Cardiac muscle cell (in vitro differentiated cells and primary cell): Measurements from ENCODE around the gene CBX4. TPM values are rescaled to one million over a fixed set of nuclear protein-coding genes. Genes with fewer than 3 reads are reported as not detected.

Experiments
- DNase-seq, 2 donors: peaks; one replicate each; pipeline versions ENCODE4 v3.0.0 to v3.0.0-alpha.2; 2010 to 2017; ENCODE audit warnings: low read depth in 1 of 2, low spot score in 1 of 2
- H3K27ac ChIP-seq: fragments of 200-600 bp; sonication (generic); 2 replicates; pipeline ENCODE4 v1.5.1; 2016
- H3K27me3 ChIP-seq: fragments of 200-600 bp; sonication (generic); 2 replicates; pipeline ENCODE4 v1.6.0; 2016; ENCODE audit warnings: control low read depth
- H3K36me3 ChIP-seq: fragments of 200-600 bp; sonication (generic); 2 replicates; pipeline ENCODE4 v1.5.1; 2016; ENCODE audit warnings: control low read depth
- H3K4me1 ChIP-seq: fragments of 200-600 bp; sonication (generic); 2 replicates; pipeline ENCODE4 v1.8.1; 2017; ENCODE audit warnings: low read depth, mild to moderate bottlenecking, mixed run types
- H3K4me3 ChIP-seq: fragments of 200-600 bp; sonication (generic); 2 replicates; pipeline ENCODE4 v1.5.1; 2016; ENCODE audit warnings: mild to moderate bottlenecking
- H3K9me3 ChIP-seq: fragments of 200-600 bp; sonication (generic); 2 replicates; pipeline ENCODE4 v1.5.1; 2017; ENCODE audit warnings: low read depth, mild to moderate bottlenecking, control low read depth
- polyA plus RNA-seq: library from polyadenylated mRNA; unstranded; fragments of >200 nt; fragmentation: Nextera tagmentation; extraction: Ambion mirVana; gene quantifications from 2 replicates; pipeline ENCODE4 v1.2.1, GENCODE V29; 2016
- total RNA-seq: library from RNA; depleted of rRNA; stranded (reverse); fragments of >200 nt; gene quantifications from 2 replicates; pipeline ENCODE4 v1.2.3, GENCODE V29; 2016
- TF ChIP-seq, protein P1 (sequence below): IDR thresholded peaks from 2 replicates; pipeline ENCODE4 v1.5.1; 2012; ENCODE audit warnings: low read depth, mild to moderate bottlenecking, low read length

The CBX4 gene
- total and polyA plus RNA-seq, 2 experiments from 2014 or later = 43.6 to 91.6 TPM

DNA sequence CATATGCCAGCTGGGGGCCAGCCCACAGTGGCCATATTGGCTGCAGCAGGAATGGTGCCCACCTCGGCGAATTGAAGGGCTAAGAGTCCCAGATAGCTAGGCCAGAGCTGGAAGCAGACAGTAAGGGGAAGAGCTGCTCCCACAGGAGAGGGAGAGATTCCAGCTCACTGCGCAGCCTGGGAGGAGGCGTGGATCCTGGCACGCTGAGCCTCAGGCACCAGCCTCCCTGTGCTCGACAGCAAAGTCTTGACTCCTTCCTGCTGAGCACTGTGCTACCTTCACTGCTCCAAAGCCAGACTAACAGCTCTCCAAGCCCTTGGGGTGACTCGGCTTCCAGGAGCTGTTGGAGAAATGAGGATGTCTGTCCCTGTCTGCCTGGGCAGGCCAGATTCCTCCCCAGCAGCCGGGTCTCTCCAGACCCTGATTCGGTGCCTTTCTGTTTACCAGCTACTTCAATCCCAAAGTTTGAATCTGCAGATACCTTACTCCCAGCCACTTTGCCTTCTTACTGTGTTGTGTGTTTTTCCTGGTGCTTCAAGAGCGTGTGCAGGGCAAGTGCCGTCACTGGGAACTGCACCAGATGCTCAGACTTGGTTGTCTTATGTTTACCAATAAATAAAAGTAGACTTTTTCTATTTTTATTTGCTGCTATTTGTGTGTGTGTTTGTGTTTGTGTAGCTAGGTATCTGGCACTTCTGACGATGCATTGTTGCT, 52.2 kb downstream of the CBX4 start:
- DNase-seq = no peak
- TF ChIP-seq, protein P1, sequence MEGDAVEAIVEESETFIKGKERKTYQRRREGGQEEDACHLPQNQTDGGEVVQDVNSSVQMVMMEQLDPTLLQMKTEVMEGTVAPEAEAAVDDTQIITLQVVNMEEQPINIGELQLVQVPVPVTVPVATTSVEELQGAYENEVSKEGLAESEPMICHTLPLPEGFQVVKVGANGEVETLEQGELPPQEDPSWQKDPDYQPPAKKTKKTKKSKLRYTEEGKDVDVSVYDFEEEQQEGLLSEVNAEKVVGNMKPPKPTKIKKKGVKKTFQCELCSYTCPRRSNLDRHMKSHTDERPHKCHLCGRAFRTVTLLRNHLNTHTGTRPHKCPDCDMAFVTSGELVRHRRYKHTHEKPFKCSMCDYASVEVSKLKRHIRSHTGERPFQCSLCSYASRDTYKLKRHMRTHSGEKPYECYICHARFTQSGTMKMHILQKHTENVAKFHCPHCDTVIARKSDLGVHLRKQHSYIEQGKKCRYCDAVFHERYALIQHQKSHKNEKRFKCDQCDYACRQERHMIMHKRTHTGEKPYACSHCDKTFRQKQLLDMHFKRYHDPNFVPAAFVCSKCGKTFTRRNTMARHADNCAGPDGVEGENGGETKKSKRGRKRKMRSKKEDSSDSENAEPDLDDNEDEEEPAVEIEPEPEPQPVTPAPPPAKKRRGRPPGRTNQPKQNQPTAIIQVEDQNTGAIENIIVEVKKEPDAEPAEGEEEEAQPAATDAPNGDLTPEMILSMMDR = no peak
- H3K27me3 ChIP-seq = peaks cover 46% of the 10 kb centered on the region
- H3K27ac ChIP-seq = no peak overlapping the region
- H3K4me1 ChIP-seq = peaks cover 7% of the 10 kb centered on the region
- no peaks in the 10 kb centered on the region for H3K9me3 ChIP-seq
- H3K4me3 ChIP-seq = no peak overlapping the region
- peaks cover 11% of the 10 kb centered on the region for H3K36me3 ChIP-seq

DNA sequence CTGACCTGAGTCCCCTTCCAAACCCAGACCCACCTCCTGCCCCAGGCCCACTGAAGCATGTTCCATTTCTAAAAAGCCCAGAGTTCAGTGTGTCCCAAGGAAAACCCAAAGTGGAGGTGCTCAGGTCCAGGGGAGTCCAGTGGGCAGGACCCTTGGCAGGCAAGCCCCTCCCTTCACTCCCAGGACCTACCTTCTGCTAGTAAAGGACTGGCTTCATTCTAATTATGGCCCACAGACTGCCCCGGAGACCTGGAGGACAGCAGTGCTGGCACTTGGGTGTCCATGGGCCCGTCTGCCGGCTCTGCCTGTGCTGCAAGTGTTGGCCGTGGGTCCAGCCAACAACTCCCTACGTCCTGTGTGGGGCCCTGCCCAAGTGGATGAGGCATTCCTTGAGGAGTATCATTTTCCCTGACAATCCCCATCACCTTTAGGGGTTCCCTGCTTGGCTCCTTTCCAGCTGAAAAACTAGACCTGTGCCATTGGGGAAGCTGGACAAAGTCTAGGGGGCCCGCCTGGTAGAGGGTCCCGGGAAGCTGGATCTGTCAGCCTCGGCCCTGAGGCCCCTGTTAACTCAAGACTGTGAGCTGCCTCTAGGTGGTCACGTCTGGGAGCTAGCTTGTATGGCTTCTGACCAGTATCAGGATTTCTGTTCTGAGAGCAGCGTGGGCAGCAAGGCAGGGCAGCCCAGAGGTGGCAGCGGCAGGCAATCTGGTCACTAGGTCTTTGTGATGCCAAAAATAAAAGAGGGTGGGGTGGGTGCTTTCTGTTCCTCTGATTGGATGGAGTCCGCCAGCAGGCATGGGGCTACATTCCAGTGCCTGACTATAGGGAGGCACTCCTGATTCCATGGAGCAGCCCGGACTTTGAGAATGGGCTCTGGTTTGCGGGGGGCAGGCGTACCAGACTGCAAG, 53.1 kb downstream of the CBX4 start:
- Histone ChIP-seq H3K27me3 (peaks cover 36% of the 10 kb centered on the region), H3K4me3 (no peak overlapping the region), H3K9me3 (no peaks in the 10 kb centered on the region), H3K27ac (no peak overlapping the region), H3K36me3 (peaks cover 11% of the 10 kb centered on the region), H3K4me1 (peaks cover 6% of the 10 kb centered on the region)
- TF ChIP-seq, protein P1 = no peak
- no peak for DNase-seq

DNA sequence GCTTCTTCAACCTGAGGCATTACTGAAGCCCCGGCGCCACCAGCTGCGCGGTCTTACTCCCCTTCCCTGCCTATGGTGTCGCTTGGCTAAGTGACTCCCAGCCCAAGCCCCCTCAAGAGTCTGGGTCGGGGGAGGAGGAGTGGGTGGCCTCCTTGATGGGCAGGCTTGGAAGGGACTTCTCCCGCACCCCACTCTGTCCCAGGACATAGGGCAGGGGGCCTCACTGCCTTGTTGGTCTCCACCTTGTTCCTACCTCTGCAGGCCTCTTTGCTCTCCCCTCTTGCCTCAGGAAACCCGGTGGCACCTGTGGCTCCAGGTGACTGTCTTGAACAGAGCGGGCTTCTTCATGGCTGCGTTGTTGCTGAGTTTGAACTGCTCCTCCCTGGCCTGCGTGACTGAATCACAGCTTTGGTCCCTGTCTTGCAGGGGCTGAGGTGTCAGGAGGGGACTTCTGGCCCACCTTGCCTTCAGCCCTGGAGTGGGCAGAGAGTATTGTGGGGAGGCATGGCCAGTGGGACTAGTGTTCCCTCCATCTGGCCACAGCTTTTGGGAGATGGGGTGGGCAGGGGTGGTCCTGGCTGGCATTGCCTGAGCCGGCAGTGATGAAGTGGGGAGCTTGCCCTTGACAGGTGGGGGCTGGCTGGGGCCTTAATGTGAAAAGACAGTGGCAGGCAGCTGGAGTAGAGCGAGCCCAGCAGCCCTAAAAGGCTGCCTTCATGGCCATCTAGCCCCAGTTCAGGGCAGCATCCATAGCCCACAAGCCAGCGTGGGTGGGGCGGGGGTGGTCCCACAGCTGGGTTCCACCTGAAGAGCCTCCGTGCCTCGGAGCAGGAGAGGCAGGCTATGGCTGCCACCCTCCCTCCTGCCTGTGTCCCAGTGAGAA, 54.0 kb downstream of the CBX4 start:
- peaks cover 11% of the 10 kb centered on the region for H3K36me3 ChIP-seq
- no peak for DNase-seq
- TF ChIP-seq, protein P1 = no peak

DNA sequence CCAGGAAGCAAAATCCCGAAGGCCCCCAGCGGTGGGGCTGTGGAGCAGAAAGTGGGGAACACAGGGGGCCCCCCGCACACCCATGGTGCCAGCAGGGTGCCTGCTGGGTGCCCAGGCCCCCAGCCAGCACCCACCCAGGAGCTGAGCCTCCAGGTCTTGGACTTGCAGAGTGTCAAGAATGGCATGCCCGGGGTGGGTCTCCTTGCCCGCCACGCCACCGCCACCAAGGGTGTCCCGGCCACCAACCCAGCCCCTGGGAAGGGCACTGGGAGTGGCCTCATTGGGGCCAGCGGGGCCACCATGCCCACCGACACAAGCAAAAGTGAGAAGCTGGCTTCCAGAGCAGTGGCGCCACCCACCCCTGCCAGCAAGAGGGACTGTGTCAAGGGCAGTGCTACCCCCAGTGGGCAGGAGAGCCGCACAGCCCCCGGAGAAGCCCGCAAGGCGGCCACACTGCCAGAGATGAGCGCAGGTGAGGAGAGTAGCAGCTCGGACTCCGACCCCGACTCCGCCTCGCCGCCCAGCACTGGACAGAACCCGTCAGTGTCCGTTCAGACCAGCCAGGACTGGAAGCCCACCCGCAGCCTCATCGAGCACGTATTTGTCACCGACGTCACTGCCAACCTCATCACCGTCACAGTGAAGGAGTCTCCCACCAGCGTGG, 54.8 kb downstream of the CBX4 start:
- no peak overlapping the region for H3K4me3 ChIP-seq
- DNase-seq = no peak
- no peaks in the 10 kb centered on the region for H3K9me3 ChIP-seq
- no peak overlapping the region for H3K27ac ChIP-seq
- peaks cover 20% of the 10 kb centered on the region for H3K27me3 ChIP-seq
- H3K4me1 ChIP-seq = peaks cover 6% of the 10 kb centered on the region
- peaks cover 11% of the 10 kb centered on the region for H3K36me3 ChIP-seq
- TF ChIP-seq, protein P1 = no peak

More for the DNA sequence above, 54.0 kb downstream of the CBX4 start:
- Histone ChIP-seq H3K9me3 (no peaks in the 10 kb centered on the region), H3K4me1 (peaks cover 6% of the 10 kb centered on the region), H3K27me3 (peaks cover 28% of the 10 kb centered on the region), H3K4me3 (no peak overlapping the region), H3K27ac (no peak overlapping the region)

DNA sequence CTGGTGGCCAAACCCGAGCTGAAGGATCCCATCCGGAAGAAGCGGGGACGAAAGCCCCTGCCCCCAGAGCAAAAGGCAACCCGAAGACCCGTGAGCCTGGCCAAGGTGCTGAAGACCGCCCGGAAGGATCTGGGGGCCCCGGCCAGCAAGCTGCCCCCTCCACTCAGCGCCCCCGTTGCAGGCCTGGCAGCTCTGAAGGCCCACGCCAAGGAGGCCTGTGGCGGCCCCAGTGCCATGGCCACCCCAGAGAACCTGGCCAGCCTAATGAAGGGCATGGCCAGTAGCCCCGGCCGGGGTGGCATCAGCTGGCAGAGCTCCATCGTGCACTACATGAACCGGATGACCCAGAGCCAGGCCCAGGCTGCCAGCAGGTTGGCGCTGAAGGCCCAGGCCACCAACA, 55.3 kb downstream of the CBX4 start:
- no peaks in the 10 kb centered on the region for H3K9me3 ChIP-seq
- TF ChIP-seq, protein P1 = no peak
- peaks cover 11% of the 10 kb centered on the region for H3K36me3 ChIP-seq

More for the DNA sequence above, 55.3 kb downstream of the CBX4 start:
- Histone ChIP-seq H3K27me3 (peaks cover 14% of the 10 kb centered on the region), H3K4me1 (peaks cover 6% of the 10 kb centered on the region), H3K4me3 (no peak overlapping the region), H3K27ac (no peak overlapping the region)
- DNase-seq = no peak
